Activated T-cell treated with anti-CD3 and anti-CD28 coated beads, Interleukin-2, amount 50 U/mL, for 48 hours (primary cell): ENCODE results near the gene DUXB.

ENCODE experiments used
- DNase-seq, 2 experiments: peaks; one replicate each; pipeline ENCODE4 v3.0.0-alpha.2; 2020

DUXB gene

GRCh38 chr16:75701361-75701760, at the start of gene DUXB:
Gene DUXB, minus strand, starts transcription at chr16:75701461. Its CDS starts 43 bp downstream, at chr16:75701418.
- no peak for DNase-seq

- DNase-seq, result no peak
These were observed 49.3 kb upstream of the DUXB start for GRCh38 chr16:75750528-75750927.

GRCh38 chr16:75746359-75746758, 45.1 kb upstream of the DUXB start:
- DNase-seq, result no peak

- no peak for DNase-seq
These were observed 44.6 kb upstream of the DUXB start for GRCh38 chr16:75745823-75746222.

GRCh38 chr16:75745242-75745641, 44.0 kb upstream of the DUXB start:
- DNase-seq, result no peak

- no peak for DNase-seq
These were observed 41.3 kb upstream of the DUXB start for GRCh38 chr16:75742424-75743047.

- DNase-seq, result no peak
These were observed 32.3 kb upstream of the DUXB start for GRCh38 chr16:75733305-75734211.

- no peak for DNase-seq
These were observed 31.6 kb upstream of the DUXB start for GRCh38 chr16:75732871-75733270.

GRCh38 chr16:75727221-75727620, 26.0 kb upstream of the DUXB start:
- DNase-seq, result no peak

- DNase-seq, result no peak
These were observed 25.1 kb upstream of the DUXB start, which contains the start of gene CPHXL for GRCh38 chr16:75726390-75726789. Gene CPHXL, minus strand, starts transcription at chr16:75726490. Its CDS starts 48 bp downstream, at chr16:75726442.

- DNase-seq, result no peak
These were observed 17.2 kb upstream of the DUXB start for GRCh38 chr16:75718452-75718851.

GRCh38 chr16:75714661-75715060, 13.4 kb upstream of the DUXB start:
- DNase-seq, result no peak

GRCh38 chr16:75710344-75710743, 9.1 kb upstream of the DUXB start:
- DNase-seq, result no peak

- DNase-seq, result no peak
These were observed 2.0 kb upstream of the DUXB start for GRCh38 chr16:75703306-75703705.

GRCh38 chr16:75702242-75702641, 981 bp upstream of the DUXB start:
- no peak for DNase-seq

- no peak for DNase-seq
These were observed 3.7 kb downstream of the DUXB start for GRCh38 chr16:75697571-75697970.

- no peak for DNase-seq
These were observed 5.6 kb downstream of the DUXB start for GRCh38 chr16:75695708-75696107.

GRCh38 chr16:75687361-75687760, 13.9 kb downstream of the DUXB start:
- DNase-seq, result no peak

- DNase-seq, result no peak
These were observed 19.0 kb downstream of the DUXB start for GRCh38 chr16:75682308-75682707.

GRCh38 chr16:75679366-75679765, 21.9 kb downstream of the DUXB start:
- no peak for DNase-seq

GRCh38 chr16:75676909-75677308, 24.4 kb downstream of the DUXB start, which contains the start of gene CPHXL2:
Gene CPHXL2, minus strand, starts transcription at chr16:75677009. Its CDS starts 10 bp downstream, at chr16:75676999.
- no peak for DNase-seq

- DNase-seq, result no peak
These were observed 33.8 kb downstream of the DUXB start for GRCh38 chr16:75667503-75667902.

GRCh38 chr16:75660726-75661302, 40.4 kb downstream of the DUXB start:
- no peak for DNase-seq

- no peak for DNase-seq
These were observed 40.9 kb downstream of the DUXB start for GRCh38 chr16:75660321-75660720.
